Loucy (cell line): ENCODE results near the gene RAPGEF5.

ENCODE experiments used
- H2AFZ ChIP-seq: fragments of 200-600 bp; sonication (generic); 2 replicates; pipeline ENCODE4 v1.6.0; 2016; ENCODE audit warnings: antibody characterized with exemption, mild to moderate bottlenecking, low read length, moderate library complexity
- H3F3A ChIP-seq: fragments of 200-600 bp; 2 replicates; pipeline ENCODE4 v1.6.0; 2016; ENCODE audit warnings: antibody characterized with exemption, low read depth, mild to moderate bottlenecking
- H3K27me3 ChIP-seq: fragments of 200-600 bp; sonication (generic); 2 replicates; pipeline ENCODE4 v1.6.1; 2014; ENCODE audit warnings: low read length, mild to moderate bottlenecking; ENCODE audit not compliant: insufficient read depth, poor library complexity, severe bottlenecking
- H3K36me3 ChIP-seq: fragments of 200-600 bp; sonication (generic); 2 replicates; pipeline ENCODE4 v1.6.1; 2016; ENCODE audit warnings: low read length; ENCODE audit not compliant: insufficient read depth
- H3K4me1 ChIP-seq: fragments of 200-600 bp; sonication (generic); 2 replicates; pipeline ENCODE4 v1.5.1; 2014; ENCODE audit warnings: low read length, mild to moderate bottlenecking; ENCODE audit not compliant: insufficient read depth, poor library complexity, severe bottlenecking
- H3K4me2 ChIP-seq: fragments of 200-600 bp; sonication (generic); 2 replicates; pipeline ENCODE4 v1.6.0; 2014; ENCODE audit warnings: antibody characterized with exemption, low read length, low read depth, mild to moderate bottlenecking; ENCODE audit not compliant: poor library complexity, severe bottlenecking
- H3K4me3 ChIP-seq: fragments of 200-600 bp; sonication (generic); 2 replicates; pipeline ENCODE4 v1.5.1; 2014; ENCODE audit warnings: low read length, mild to moderate bottlenecking, mixed read lengths; ENCODE audit not compliant: poor library complexity, severe bottlenecking
- H3K79me2 ChIP-seq: fragments of 200-600 bp; sonication (generic); 2 replicates; pipeline ENCODE4 v1.6.1; 2014; ENCODE audit warnings: low read length; ENCODE audit not compliant: insufficient read depth
- H3K9ac ChIP-seq: fragments of 200-600 bp; sonication (generic); 2 replicates; pipeline ENCODE4 v1.6.0; 2014; ENCODE audit warnings: mild to moderate bottlenecking, low read depth, low read length, moderate library complexity; ENCODE audit not compliant: poor library complexity, severe bottlenecking
- H3K9me2 ChIP-seq: fragments of 200-600 bp; sonication (generic); replicated peaks from 2 replicates; pipeline ENCODE4 v1.6.1; 2016; ENCODE audit warnings: low read depth, low read length, mixed read lengths
- H3K9me3 ChIP-seq: fragments of 200-600 bp; sonication (generic); 2 replicates; pipeline ENCODE4 v1.6.1; 2014; ENCODE audit warnings: mild to moderate bottlenecking, antibody characterized with exemption, low read length, low read depth; ENCODE audit not compliant: insufficient read depth
- H4K20me1 ChIP-seq: fragments of 200-600 bp; sonication (generic); 2 replicates; pipeline ENCODE4 v1.6.0; 2014; ENCODE audit warnings: antibody characterized with exemption, low read length, mild to moderate bottlenecking; ENCODE audit not compliant: insufficient read depth, poor library complexity, severe bottlenecking
- EZH2phosphoT487 ChIP-seq: fragments of 200-600 bp; IDR thresholded peaks from 2 replicates; pipeline ENCODE4 v1.6.1; 2018; ENCODE audit warnings: antibody characterized with exemption, mild to moderate bottlenecking, moderate library complexity, borderline replicate concordance
- TF ChIP-seq, protein P1 (sequence below): fragments of 200-600 bp; sonication (generic); conservative IDR thresholded peaks from 2 replicates; pipeline ENCODE4 v1.5.1; 2014; ENCODE audit warnings: mild to moderate bottlenecking, antibody characterized with exemption, low read length

RAPGEF5 gene

DNA sequence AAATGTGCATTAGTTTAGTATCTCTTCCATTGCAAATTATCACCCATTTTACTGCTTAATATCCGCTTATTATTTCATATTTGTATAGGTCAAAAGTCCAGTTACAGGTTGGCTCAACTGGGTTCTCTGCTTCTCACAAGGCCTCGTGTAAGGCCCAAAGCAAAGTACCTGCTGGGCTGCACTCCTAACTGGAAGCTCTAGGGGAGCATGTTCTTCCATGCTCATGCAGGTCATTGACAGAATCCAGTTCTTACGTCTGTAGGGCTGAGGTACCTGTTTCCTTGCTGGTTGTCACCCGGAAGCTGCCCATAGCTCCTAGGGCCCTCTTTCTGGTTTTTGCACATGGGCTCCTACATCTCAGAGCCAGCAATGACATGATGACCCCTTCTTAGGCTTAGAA is 79.6 kb downstream of the RAPGEF5 start:
- Histone ChIP-seq H2AFZ (no peak overlapping the region), H3K79me2 (no peaks in the 10 kb centered on the region), H3K9me3 (no peaks in the 10 kb centered on the region), H3K36me3 (no peaks in the 10 kb centered on the region), H3K4me1 (peaks cover 14% of the 10 kb centered on the region), H4K20me1 (no peaks in the 10 kb centered on the region), H3K9ac (no peak overlapping the region), H3K4me3 (no peak overlapping the region), H3F3A (no peaks in the 10 kb centered on the region), H3K9me2 (no peaks in the 10 kb centered on the region), H3K4me2 (no peak overlapping the region), H3K27me3 (no peaks in the 10 kb centered on the region)
- TF ChIP-seq, protein P1, sequence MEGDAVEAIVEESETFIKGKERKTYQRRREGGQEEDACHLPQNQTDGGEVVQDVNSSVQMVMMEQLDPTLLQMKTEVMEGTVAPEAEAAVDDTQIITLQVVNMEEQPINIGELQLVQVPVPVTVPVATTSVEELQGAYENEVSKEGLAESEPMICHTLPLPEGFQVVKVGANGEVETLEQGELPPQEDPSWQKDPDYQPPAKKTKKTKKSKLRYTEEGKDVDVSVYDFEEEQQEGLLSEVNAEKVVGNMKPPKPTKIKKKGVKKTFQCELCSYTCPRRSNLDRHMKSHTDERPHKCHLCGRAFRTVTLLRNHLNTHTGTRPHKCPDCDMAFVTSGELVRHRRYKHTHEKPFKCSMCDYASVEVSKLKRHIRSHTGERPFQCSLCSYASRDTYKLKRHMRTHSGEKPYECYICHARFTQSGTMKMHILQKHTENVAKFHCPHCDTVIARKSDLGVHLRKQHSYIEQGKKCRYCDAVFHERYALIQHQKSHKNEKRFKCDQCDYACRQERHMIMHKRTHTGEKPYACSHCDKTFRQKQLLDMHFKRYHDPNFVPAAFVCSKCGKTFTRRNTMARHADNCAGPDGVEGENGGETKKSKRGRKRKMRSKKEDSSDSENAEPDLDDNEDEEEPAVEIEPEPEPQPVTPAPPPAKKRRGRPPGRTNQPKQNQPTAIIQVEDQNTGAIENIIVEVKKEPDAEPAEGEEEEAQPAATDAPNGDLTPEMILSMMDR = no peak
- TF ChIP-seq EZH2phosphoT487 = no peak

DNA sequence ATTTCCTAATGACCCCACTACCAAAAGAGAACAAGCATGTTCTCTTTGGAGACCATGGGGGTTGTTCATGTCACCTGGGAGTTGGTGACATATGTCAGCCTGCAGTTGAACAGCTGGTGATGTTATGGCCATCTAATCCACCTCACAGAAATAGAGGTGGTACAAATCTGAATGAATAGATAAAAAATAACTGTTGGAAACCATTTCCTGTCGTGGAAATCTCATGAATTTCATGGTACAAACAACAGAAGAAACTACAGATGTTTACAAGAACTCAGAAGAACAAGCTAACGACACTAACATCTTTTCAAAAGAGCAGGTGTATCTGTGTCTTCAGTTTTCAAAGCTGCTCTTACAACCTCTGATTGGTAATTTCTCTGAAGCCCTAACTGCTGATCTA is 81.3 kb downstream of the RAPGEF5 start:
- Histone ChIP-seq H3K27me3 (no peaks in the 10 kb centered on the region), H3K9me2 (no peaks in the 10 kb centered on the region), H2AFZ (no peak overlapping the region), H3K4me3 (no peak overlapping the region), H3K4me1 (peaks cover 9% of the 10 kb centered on the region), H3K36me3 (no peaks in the 10 kb centered on the region), H3K4me2 (no peak overlapping the region), H4K20me1 (no peaks in the 10 kb centered on the region), H3K9ac (no peak overlapping the region), H3K79me2 (no peaks in the 10 kb centered on the region), H3F3A (no peaks in the 10 kb centered on the region), H3K9me3 (no peaks in the 10 kb centered on the region)
- TF ChIP-seq, protein P1 = no peak
- no peak for TF ChIP-seq EZH2phosphoT487

DNA sequence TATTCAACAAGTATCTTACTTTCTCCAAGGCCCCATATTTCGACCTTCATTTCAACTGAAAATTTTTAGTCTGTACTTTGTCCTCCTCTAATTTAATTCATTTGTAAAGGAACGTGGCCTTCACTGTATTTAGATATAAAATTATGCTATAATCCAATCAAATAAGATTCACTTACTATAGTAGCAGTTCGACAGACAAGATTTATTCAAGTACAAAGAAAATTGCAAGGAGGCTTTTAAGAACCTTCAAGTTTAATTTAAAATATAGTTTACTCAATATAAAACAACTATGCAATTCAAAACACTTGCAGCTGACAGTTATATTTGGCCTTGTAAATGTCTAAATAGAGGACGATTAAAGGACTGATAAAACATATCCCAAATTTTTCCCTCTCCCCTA is 85.6 kb downstream of the RAPGEF5 start:
- TF ChIP-seq, protein P1 = no peak
- TF ChIP-seq EZH2phosphoT487 = no peak
- Histone ChIP-seq H4K20me1 (no peaks in the 10 kb centered on the region), H3K79me2 (no peaks in the 10 kb centered on the region), H3K4me1 (peaks cover 27% of the 10 kb centered on the region), H2AFZ (no peak overlapping the region), H3K4me3 (no peak overlapping the region), H3K9me3 (no peaks in the 10 kb centered on the region), H3K9me2 (no peaks in the 10 kb centered on the region), H3K4me2 (no peak overlapping the region), H3K36me3 (no peaks in the 10 kb centered on the region), H3F3A (no peaks in the 10 kb centered on the region), H3K9ac (no peak overlapping the region), H3K27me3 (no peaks in the 10 kb centered on the region)
